GM19023 (cell line): ENCODE measurements around the gene MIER1.
"Not testable (repeated sequence)": the region's sequence is repeated elsewhere in the genome, so short reads cannot be mapped to it uniquely, and the experiment has no call there.

ENCODE experiments used
- ATAC-seq: cut with Tn5 transposase; IDR thresholded peaks from one replicate; pipeline ENCODE4 v1.9.1; 2021; ENCODE audit warnings: mild to moderate bottlenecking, moderate library complexity; ENCODE audit not compliant: unreplicated experiment

MIER1 gene

GRCh38 chr1:66924756-66925557, at the start of gene MIER1, which contains the start of gene DNAI4:
MIER1 (plus strand) TSS chr1:66924990; CDS start chr1:66925029, 39 bp downstream.
DNAI4 (minus strand) TSS chr1:66924856; CDS start chr1:66924831, 25 bp downstream.
- ATAC-seq, result peak; percentile 95

- ATAC-seq, result no peak
Measured at GRCh38 chr1:66876664-66877063, 48.1 kb upstream of the MIER1 start.

- ATAC-seq, result no peak
Measured at GRCh38 chr1:66889030-66889429, 35.8 kb upstream of the MIER1 start.

- ATAC-seq, result no peak
Measured at GRCh38 chr1:66890621-66891020, 34.2 kb upstream of the MIER1 start.

GRCh38 chr1:66893712-66894111, 31.1 kb upstream of the MIER1 start:
- no peak for ATAC-seq

- ATAC-seq, result not testable (repeated sequence)
Measured at GRCh38 chr1:66915203-66915602, 9.6 kb upstream of the MIER1 start.

GRCh38 chr1:66916320-66916719, 8.5 kb upstream of the MIER1 start:
- no peak for ATAC-seq

GRCh38 chr1:66917476-66917875, 7.3 kb upstream of the MIER1 start:
- ATAC-seq, result no peak

GRCh38 chr1:66919063-66919462, 5.7 kb upstream of the MIER1 start:
- ATAC-seq, result no peak

GRCh38 chr1:66919828-66920227, 5.0 kb upstream of the MIER1 start:
- no peak for ATAC-seq

GRCh38 chr1:66920543-66920942, 4.2 kb upstream of the MIER1 start:
- no peak for ATAC-seq

- ATAC-seq, result peak; percentile 0
Measured at GRCh38 chr1:66925558-66925910, 744 bp downstream of the MIER1 start.

- ATAC-seq, result no peak
Measured at GRCh38 chr1:66925944-66926343, 1.2 kb downstream of the MIER1 start.

- ATAC-seq, result no peak
Measured at GRCh38 chr1:66927528-66927927, 2.7 kb downstream of the MIER1 start.

- no peak for ATAC-seq
Measured at GRCh38 chr1:66929146-66929688, 4.4 kb downstream of the MIER1 start.

GRCh38 chr1:66929691-66929998, 4.9 kb downstream of the MIER1 start:
- no peak for ATAC-seq

- peak; percentile 69 for ATAC-seq
Measured at GRCh38 chr1:66929999-66930822, 5.4 kb downstream of the MIER1 start.

- ATAC-seq, result no peak
Measured at GRCh38 chr1:66930823-66931174, 6.0 kb downstream of the MIER1 start.

- no peak for ATAC-seq
Measured at GRCh38 chr1:66931590-66931989, 6.8 kb downstream of the MIER1 start.

GRCh38 chr1:66932291-66932690, 7.5 kb downstream of the MIER1 start:
- ATAC-seq, result no peak

- ATAC-seq, result no peak
Measured at GRCh38 chr1:66933887-66934700, 9.3 kb downstream of the MIER1 start.
